HG02798 (cell line): ENCODE measurements around the gene PRRC2B.
"Not testable (repeated sequence)": the region's sequence is repeated elsewhere in the genome, so short reads cannot be mapped to it uniquely, and the experiment has no call there.

Source experiments
- ATAC-seq: cut with Tn5 transposase; IDR thresholded peaks from one replicate; pipeline ENCODE4 v1.9.1; 2021; ENCODE audit warnings: mild to moderate bottlenecking; ENCODE audit not compliant: unreplicated experiment, poor library complexity

PRRC2B gene

GRCh38 chr9:131432597-131433301, 38.9 kb downstream of the PRRC2B start:
- ATAC-seq, result no peak

DNA sequence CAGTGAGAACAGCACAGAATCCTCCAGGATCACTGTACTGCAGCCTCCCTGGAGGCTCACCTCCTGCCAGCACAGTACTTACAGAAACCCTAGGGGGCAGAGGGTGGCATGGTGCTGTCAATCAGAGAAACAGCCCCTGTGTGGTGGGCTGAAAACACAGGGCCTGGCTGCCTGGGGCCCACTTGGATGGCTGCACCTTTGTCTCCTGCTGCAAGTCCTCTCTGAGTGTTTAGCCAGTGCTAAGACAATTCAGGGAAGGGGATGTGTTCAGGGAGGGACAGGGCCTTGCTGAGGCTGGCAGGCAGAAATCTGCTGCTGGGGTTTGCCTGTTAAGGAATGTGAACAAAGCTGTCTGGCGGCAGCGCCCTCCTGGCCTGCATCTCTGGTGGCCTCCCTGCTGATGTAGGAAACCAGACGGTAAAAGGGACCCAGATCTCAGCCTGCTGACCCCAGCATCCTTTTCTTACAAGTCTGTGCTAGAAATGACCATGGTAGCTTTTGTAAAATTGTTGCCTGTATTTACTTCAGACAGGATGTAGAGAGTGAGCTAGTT, 39.5 kb downstream of the PRRC2B start:
- no peak for ATAC-seq

- no peak for ATAC-seq
Observed at GRCh38 chr9:131434673-131435072, 40.8 kb downstream of the PRRC2B start.

DNA sequence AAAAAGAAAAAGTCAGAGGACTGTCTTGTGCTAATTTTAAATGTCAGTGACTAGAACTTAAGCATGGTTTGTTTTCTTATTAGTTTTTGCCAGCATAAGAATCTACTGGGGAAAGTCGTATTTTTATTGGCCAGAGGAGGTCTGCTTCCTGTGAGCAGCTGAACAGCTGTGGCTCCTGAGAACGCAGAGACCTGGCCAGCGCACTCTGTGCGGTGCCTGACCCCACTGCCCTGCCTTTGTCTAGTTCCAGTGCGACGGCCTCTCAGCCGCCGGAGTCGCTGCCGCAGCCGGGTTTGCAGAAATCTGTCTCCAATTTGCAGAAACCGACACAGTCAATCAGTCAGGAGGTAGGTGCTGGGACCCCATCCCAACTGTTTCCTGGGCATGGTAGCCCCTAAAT, 42.5 kb downstream of the PRRC2B start:
- ATAC-seq, result no peak

DNA sequence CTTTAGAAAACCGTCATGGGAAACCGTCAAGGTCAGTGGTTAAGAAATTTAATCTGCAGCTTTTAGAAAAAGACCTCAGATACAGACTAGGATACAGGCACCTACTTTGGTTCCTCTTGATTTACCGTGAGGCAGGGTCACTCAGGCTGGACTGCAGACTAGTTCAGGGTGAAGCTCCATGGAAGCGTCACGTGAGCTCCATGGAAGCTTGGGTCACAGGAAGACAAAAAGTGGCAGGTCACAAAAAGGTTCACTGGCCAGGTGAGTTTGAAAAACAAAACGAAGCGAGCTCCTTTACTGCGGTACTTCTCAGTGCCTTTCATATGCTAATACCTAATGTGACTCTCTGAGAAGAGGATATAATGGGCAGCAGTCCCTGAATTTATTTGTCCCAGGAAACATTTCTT, 43.0 kb downstream of the PRRC2B start:
- no peak for ATAC-seq

GRCh38 chr9:131438190-131438589, 44.3 kb downstream of the PRRC2B start:
- ATAC-seq, result no peak

DNA sequence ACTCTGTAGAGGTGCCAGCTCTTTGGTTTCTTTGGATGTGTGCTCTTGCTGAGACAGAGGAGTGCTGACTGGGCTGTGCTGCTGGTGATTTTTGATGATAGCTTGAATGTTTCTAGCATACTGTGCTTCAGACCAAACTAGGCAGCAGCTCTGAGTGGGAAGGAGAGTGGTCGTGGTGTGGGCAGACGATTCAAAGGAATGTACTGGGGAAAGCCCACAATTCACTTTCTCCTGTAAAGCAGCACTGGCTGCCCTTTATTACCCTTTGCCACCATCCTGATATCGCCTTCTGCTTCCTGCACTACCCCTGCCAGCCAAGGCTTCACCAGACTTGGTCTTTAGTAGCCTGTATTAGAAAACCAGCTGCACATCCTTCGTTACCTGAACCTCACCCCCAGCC, 45.3 kb downstream of the PRRC2B start:
- no peak for ATAC-seq

- no peak for ATAC-seq
Observed at GRCh38 chr9:131441441-131441840, 47.6 kb downstream of the PRRC2B start.

DNA sequence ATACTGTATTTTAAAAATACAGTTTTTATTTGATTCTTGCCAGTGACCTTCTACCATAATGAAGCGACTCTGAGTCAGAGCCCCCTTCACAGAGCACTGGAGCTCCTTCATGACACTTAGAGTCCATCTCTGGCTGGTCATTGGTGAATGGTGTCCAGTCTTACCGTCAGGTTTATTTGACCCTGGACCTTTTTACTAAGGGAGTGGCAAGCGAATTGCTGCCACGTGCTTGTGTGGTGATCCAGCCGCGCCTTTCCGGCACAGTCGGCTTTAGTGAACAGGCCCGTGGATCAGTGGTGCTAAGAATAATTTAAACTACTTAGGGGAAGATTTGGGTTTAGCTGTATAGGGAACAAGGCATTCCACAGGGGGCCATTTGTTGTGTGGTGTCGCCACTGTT, 48.5 kb downstream of the PRRC2B start:
- ATAC-seq, result no peak

GRCh38 chr9:131443648-131444047, 49.8 kb downstream of the PRRC2B start:
- no peak for ATAC-seq

DNA sequence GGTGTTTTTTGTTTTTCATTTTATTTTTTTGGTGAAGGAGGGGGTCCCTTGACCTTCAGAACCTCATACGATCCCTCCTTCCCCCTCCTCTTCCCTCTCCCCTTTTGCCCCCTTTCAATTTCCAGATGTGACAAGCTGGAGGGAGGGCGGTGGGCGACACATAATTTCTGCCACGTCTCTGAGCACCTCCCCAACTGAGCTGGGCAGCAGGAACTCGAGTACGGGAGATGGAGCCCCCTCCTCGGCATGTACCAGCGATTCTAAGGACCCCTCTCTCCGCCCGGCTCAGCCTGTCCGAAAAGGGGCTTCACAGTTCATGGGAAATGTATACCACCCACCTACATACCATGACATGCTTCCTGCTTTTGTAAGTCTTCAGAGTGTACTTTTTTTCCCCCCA, 52.4 kb downstream of the PRRC2B start:
- ATAC-seq, result no peak

DNA sequence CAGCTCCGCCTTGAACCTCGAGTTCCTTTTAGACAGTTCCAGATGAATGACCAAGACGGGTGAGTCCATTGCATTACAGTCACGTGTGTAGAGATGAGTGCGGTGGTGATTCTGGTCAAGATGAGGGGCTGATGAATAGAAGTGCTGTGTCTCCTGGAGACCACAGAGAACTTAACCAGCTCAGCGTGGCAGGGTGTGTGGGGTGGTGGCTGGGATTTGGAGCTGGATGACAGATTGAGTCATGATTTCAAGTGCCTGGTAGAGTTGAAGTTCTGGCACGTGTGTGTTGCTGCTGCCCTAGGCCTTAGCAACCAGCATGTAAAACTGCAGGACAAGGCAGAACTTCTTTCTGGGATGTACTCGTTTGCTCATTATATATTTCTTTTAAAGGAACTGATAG, 53.3 kb downstream of the PRRC2B start:
- no peak for ATAC-seq

- ATAC-seq, result no peak
Observed at GRCh38 chr9:131447600-131447999, 53.7 kb downstream of the PRRC2B start.

DNA sequence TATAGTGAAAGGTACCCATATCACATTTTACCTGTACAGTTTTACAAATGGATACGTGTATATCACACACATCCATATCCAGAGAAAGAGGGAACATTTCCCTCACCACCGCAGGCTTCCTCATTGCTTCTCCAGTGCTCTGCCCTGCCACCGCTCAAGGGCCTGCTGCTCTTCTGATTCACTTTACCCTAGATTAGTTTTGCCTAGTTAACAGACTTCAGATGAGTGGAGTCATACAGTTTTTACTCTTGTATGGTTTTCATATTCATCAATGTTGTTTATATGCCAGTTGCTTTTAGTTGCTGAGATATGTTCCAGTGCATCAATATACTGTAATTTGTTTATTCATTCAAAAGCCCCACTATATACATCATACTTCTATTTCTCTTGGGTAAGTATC, 54.9 kb downstream of the PRRC2B start:
- no peak for ATAC-seq

DNA sequence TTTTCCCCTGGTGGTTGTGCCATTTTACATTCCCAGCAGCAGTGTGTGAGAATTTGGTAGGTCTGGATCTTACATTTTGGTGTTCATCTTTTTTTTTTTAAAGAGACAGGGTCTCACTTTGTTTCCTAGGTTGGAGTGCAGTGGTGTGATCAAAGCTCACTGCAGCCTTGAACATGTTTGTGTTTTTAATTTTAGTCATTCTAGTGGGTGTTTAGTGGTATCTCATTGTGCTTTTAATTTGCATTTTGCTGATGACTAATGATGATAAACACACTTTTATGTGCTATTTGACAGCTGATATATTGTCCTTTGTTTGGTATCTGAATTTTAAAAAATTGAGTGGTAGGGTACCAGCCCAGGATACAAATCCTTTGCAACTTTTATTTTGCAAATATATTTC, 55.4 kb downstream of the PRRC2B start:
- no peak for ATAC-seq

GRCh38 chr9:131454028-131454427, 60.1 kb downstream of the PRRC2B start:
- ATAC-seq, result no peak

GRCh38 chr9:131455655-131456054, 61.8 kb downstream of the PRRC2B start:
- not testable (repeated sequence) for ATAC-seq

- no peak for ATAC-seq
Observed at GRCh38 chr9:131457746-131458145, 63.9 kb downstream of the PRRC2B start.

DNA sequence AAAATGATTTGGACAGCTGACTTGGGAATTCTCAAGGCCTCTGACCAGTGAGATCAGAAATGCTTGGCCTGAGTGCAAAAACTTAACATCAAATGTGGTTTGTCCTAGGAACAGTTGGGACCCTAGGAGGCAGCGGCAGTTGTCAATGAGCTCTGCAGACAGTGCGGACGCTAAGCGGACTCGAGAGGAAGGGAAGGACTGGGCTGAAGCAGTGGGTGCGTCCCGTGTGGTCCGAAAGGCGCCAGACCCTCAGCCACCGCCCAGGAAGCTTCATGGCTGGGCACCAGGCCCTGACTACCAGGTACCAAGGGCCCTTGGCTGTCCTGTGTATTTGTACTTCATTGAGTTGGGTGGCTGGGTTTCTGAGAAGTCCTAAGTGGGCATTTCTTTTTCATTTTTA, 65.2 kb downstream of the PRRC2B start:
- ATAC-seq, result no peak

DNA sequence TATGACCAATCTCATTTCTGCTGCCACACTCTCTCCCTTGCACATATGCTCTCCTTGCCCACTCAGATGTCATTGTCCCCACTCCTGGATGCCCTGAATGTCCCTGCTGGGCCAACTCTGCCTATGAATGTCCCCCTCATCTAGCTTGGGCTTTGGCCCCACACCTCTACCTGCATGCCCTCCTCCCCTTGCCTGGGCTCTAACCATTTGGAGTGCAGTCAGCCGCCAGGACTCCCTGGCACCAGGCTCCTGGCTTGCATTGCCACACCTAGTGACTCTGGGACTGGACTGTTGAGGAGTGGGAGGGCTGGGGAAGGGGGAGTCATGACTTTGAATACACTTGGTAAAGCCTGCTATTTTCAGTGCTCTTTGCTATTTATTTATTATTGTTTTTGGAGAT, 67.3 kb downstream of the PRRC2B start:
- no peak for ATAC-seq

DNA sequence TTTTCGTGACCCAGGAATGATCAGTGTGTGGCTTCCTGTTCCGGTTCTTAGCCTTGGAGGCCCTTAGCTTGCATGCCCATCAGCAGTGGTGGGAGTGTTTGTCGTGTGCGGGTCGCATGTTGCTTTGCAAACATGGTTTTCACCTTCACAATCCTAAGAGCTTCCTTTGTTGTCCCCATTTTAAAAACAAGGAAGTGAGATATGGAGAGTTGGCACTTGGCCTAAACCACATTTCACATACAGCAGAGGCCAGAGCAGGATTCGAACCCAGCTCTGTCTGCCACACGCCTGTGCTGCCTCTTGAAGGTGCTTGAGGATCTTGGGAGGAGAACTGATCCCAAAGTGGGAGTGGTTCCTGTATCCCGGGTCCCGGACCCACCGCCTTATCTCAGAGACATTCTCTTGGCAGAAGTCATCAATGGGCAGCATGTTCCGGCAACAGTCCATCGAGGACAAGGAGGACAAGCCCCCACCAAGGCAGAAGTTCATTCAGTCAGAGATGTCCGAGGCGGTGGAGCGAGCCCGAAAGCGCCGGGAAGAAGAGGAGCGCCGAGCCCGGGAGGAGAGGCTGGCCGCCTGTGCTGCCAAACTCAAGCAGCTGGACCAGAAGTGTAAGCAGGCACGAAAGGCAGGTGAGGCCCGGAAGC, 70.6 kb downstream of the PRRC2B start:
- no peak for ATAC-seq

- no peak for ATAC-seq
Observed at GRCh38 chr9:131465401-131465800, 71.5 kb downstream of the PRRC2B start.
